ENCODE data around the gene GTF2H4.

Gene GTF2H4

GRCh38 chr6:30951907-30952469 is 44.0 kb downstream of the GTF2H4 start:
- TF ChIP-seq, protein P1, sequence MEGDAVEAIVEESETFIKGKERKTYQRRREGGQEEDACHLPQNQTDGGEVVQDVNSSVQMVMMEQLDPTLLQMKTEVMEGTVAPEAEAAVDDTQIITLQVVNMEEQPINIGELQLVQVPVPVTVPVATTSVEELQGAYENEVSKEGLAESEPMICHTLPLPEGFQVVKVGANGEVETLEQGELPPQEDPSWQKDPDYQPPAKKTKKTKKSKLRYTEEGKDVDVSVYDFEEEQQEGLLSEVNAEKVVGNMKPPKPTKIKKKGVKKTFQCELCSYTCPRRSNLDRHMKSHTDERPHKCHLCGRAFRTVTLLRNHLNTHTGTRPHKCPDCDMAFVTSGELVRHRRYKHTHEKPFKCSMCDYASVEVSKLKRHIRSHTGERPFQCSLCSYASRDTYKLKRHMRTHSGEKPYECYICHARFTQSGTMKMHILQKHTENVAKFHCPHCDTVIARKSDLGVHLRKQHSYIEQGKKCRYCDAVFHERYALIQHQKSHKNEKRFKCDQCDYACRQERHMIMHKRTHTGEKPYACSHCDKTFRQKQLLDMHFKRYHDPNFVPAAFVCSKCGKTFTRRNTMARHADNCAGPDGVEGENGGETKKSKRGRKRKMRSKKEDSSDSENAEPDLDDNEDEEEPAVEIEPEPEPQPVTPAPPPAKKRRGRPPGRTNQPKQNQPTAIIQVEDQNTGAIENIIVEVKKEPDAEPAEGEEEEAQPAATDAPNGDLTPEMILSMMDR (IDR thresholded peaks at IDR 0.05): no peak
- Histone ChIP-seq H3K4me3 (no peak overlapping the region), H3K27ac (no peak overlapping the region)
- DNase-seq (ENCODE audit: low spot score): no peak

DNA sequence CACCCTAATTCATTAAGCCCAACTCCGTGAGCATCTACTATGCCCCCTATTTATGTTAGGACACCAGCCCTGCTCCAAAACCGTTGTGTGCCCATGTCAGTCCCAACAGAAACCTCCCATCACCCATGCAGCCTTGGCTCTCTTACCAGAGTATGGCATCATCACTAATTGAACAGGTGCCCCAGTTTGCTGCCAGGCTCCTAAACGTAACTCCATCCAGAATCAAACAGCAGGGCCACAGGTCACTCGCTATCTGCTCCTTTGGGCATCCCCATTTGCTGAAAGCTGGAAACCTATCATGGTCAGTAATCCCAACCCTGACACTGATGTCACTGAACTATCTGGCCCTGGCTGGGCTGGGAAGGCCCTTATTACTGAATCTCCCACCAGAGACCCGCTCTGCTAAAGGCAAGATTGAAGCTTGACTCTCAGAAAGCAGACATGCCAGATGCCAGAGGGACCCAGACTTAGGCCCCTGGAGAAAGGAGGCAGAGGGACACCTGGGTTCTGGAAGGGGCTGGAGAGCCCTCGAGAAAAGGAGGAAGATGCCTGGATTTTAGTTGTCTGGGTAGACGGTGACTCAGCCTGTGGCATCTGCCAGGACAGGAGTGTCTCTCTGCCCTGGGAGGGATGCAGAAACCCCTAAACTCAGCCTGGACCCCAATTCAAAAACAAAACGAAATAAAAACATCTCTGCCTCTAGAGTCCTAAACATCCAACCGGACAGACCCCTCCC is 46.8 kb downstream of the GTF2H4 start:
- DNase-seq (ENCODE audit: low spot score): no peak
- Histone ChIP-seq H3K4me3 (peak overlapping the region; percentile 63), H3K27ac (no peak overlapping the region)
- TF ChIP-seq, protein P1 (IDR thresholded peaks at IDR 0.05): no peak

- no peak for DNase-seq (ENCODE audit: low spot score)
- TF ChIP-seq, protein P1 (IDR thresholded peaks at IDR 0.05): no peak
- no peak overlapping the region for H3K27ac ChIP-seq
- peak overlapping the region; percentile 63 for H3K4me3 ChIP-seq
Measured at GRCh38 chr6:30955367-30956042, 47.5 kb downstream of the GTF2H4 start.

DNA sequence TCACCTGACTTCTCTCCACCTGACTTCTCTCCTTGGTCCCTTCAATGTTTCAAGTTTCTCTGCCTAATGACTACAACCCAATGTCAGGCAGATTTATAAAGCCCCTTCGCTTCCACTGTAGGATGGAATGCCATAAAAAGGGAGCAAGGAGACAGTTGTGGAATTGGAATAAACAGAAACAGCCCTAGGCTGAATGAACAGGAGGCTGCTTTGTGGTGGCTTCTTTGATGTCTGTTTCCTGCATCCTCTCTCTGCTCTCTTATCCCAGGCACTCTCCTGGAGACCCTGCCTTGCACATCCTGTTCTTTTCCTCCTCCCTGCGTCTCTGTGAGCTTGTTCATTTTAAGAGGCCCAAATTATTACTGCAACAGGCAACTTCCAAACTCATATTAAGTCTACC is 49.7 kb downstream of the GTF2H4 start:
- TF ChIP-seq, protein P1 (IDR thresholded peaks at IDR 0.05): no peak
- H3K27ac ChIP-seq: no peak overlapping the region
- DNase-seq (ENCODE audit: low spot score): no peak
- no peak overlapping the region for H3K4me3 ChIP-seq

DNA sequence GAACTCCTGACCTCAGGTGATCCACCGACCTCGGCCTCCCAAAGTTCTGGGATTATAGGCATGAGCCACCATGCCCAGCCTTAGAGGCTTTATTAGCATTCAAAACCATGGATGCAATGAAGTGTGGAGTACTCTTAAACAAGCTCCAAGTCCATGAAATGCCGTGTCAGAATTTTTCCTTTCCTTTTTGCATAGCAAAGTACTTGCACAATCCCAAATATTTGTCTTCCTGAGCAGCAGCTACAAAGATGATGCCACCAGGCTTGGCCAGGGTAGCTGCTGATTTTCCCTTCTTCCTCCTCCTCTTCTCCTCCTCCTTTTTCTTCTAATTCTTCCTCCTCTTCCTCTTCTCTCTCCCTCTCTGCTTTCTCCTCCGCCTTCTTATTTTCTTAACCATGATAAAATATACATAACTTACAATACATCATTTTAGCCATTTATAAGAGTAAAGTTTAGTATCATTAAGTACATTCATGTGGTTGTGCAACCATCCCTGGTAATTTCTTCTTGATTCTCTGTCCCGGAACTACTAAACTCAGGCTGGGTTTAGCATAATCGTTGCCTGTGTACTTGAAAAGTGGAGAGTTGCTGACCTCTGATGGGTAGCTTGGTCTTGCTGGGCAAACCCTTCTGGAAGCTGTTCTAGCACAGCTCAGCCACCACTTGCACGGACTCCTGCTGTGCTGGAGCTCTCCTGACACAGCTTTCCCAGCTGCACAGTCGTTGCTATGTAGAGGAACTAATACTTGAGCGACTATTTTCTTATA is 53.1 kb downstream of the GTF2H4 start:
- Histone ChIP-seq H3K4me3 (no peak overlapping the region), H3K27ac (no peak overlapping the region)
- no peak for DNase-seq (ENCODE audit: low spot score)
- TF ChIP-seq, protein P1 (IDR thresholded peaks at IDR 0.05): no peak

DNA sequence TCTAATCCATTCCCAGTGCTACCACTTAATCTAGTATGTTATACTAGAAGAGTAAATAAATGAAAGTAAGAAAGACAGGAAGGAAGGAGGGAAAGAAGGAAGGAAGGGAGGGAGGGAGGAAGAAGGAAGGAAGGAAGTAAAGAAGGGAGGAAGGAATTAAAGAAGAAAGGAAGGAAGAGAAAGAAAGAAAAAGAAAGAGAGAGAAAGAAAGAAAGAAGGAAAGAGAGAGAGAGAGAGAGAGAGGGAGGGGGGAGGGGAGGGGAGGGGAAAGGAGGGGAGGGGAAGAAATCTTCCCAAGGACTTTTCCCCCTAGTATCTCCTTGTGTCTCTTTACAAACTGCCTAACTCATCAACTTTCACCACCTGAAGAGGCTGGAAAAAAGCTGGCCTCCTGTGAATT is 54.7 kb downstream of the GTF2H4 start:
- no peak for DNase-seq (ENCODE audit: low spot score)
- TF ChIP-seq, protein P1 (IDR thresholded peaks at IDR 0.05): no peak
- Histone ChIP-seq H3K4me3 (no peak overlapping the region), H3K27ac (no peak overlapping the region)
